Measurements from ENCODE around the gene CCDC77.
A peak's percentile ranks its signal among the peaks of the same experiment; 100 is the strongest.

The CCDC77 gene

GRCh38 chr12:459430-460258, 58.2 kb downstream of the CCDC77 start, which contains the start of gene B4GALNT3:
Gene B4GALNT3, plus strand, starts transcription at chr12:459939. Its CDS starts 438 bp downstream, at chr12:460377.
- H3K27ac ChIP-seq (ENCODE audit: insufficient read depth in 1 of 2, low read depth in 1 of 2, low read length in 2 of 2, poor library complexity in 1 of 2, severe bottlenecking in 2 of 2): no peak within 1 kb of the TSS

DNA sequence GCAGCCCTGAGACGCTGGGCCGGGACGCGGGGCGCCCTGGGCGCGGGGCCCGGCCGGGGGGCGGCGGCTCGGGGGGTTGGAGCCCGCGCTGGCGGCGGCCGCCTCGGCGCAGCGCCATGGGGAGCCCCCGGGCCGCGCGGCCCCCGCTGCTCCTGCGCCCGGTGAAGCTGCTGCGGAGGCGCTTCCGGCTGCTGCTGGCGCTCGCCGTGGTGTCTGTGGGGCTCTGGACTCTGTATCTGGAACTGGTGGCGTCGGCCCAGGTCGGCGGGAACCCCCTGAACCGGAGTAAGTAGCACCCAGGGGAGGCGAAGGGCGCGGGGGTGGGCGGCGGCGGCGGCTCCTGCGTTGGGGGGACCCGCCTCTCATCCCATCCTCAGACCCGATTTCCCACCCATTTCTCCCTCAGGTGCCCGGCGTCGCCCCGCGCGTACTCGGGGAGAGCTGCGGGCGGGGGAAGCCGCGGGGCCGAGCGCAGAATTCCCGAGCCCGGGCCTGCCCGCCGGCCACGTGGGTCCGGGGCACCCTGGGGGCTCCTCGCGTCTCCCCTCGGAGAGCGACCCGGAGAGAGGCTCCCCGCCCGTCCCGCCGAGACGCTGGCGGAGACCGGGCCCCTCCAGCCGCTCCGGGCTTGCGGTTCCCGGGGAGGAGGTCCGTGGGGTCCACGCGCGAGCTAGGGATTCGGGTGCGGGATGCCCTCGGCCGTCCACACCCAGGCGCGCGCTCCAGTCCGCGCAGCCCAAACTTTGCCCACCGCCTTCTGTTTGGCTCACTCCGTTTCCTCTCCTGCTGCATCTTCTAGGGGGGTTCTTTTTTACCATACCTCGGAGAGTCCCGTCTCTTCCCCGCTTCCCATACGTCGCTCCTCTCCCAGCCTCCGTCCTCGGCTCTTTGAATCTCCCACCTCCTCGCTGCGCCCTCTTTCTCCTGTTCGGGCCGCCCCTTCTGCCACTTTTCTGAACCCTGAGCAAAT, 59.1 kb downstream of the CCDC77 start:
- Histone ChIP-seq H3K36me3 (ENCODE audit: control insufficient read depth in 4 of 4, insufficient read depth in 4 of 4, low read length in 3 of 4) (no peaks in the 10 kb centered on the region), H3K4me1 (ENCODE audit: control extremely low read depth in 1 of 4, control insufficient read depth in 4 of 4, insufficient read depth in 4 of 4, low read length in 3 of 4) (peaks cover 0 to 14% (median 13%) of the 10 kb centered on the region in 4 experiments), H3K4me3 (ENCODE audit: control insufficient read depth in 1 of 7, extremely low read depth in 1 of 7, insufficient read depth in 4 of 7, low read depth in 2 of 7, low read length in 6 of 7) (peak overlapping the region in 6 of 7 experiments; percentile 23 to 68 (median 62)), H3K9me3 (ENCODE audit: control extremely low read depth in 1 of 5, control insufficient read depth in 4 of 5, insufficient read depth in 2 of 5, low read depth in 1 of 5, low read length in 4 of 5) (no peaks in the 10 kb centered on the region), H3K27ac (ENCODE audit: insufficient read depth in 1 of 2, low read depth in 1 of 2, low read length in 2 of 2, poor library complexity in 1 of 2, severe bottlenecking in 2 of 2) (no peak overlapping the region), H3K27me3 (replicated peaks in 2 of 5; ENCODE audit: control insufficient read depth in 4 of 5, insufficient read depth in 5 of 5, low read length in 4 of 5) (peaks cover 10 to 92% (median 37%) of the 10 kb centered on the region in 5 experiments)
- CTCF ChIA-PET: interaction anchor here (1.4 kb wide), 1 partner anchor 87 kb away, joined by 3 read pairs; no protein-coding TSS in a partner anchor
- 2% methylated on average over 89 of the region's 109 CpGs for WGBS (ENCODE audit: insufficient coverage)
- peak in 2 of 3 donors; percentile 50 to 53 for DNase-seq
- POLR2A ChIA-PET: no interaction called here

More at GRCh38 chr12:459430-460258, 58.2 kb downstream of the CCDC77 start, which contains the start of gene B4GALNT3:
- 4% methylated on average over 70 of the region's 82 CpGs for WGBS (ENCODE audit: insufficient coverage)
- CTCF ChIA-PET: no interaction called here
- H3K4me1 ChIP-seq (ENCODE audit: control extremely low read depth in 1 of 4, control insufficient read depth in 4 of 4, insufficient read depth in 4 of 4, low read length in 3 of 4): peaks cover 0 to 14% (median 13%) of the 10 kb centered on the region in 4 experiments
- peaks cover 8 to 85% (median 37%) of the 10 kb centered on the region in 5 experiments for H3K27me3 ChIP-seq (replicated peaks in 2 of 5; ENCODE audit: control insufficient read depth in 4 of 5, insufficient read depth in 5 of 5, low read length in 4 of 5)
- H3K36me3 ChIP-seq (ENCODE audit: control insufficient read depth in 4 of 4, insufficient read depth in 4 of 4, low read length in 3 of 4): no peaks in the 10 kb centered on the region
- peak within 1 kb of the TSS; percentile 5 to 68 (median 59) for H3K4me3 ChIP-seq (ENCODE audit: control insufficient read depth in 1 of 7, extremely low read depth in 1 of 7, insufficient read depth in 4 of 7, low read depth in 2 of 7, low read length in 6 of 7)
- H3K9me3 ChIP-seq (ENCODE audit: control extremely low read depth in 1 of 5, control insufficient read depth in 4 of 5, insufficient read depth in 2 of 5, low read depth in 1 of 5, low read length in 4 of 5): no peaks in the 10 kb centered on the region
- POLR2A ChIA-PET: no interaction called here
- peak in 2 of 3 donors; percentile 39 to 49 for DNase-seq

GRCh38 chr12:461425-461824, 60.0 kb downstream of the CCDC77 start:
- no peak for DNase-seq
- ChIA-PET CTCF (interaction anchor here (1.1 to 3.6 kb wide), 5 partner anchors 7 to 86 kb away, joined by 3 to 15 read pairs (median 4); no protein-coding TSS in a partner anchor), POLR2A (no interaction called here)
- Histone ChIP-seq H3K27me3 (replicated peaks in 2 of 5; ENCODE audit: control insufficient read depth in 4 of 5, insufficient read depth in 5 of 5, low read length in 4 of 5) (peaks cover 10 to 88% (median 37%) of the 10 kb centered on the region in 5 experiments), H3K27ac (ENCODE audit: insufficient read depth in 1 of 2, low read depth in 1 of 2, low read length in 2 of 2, poor library complexity in 1 of 2, severe bottlenecking in 2 of 2) (no peak overlapping the region), H3K9me3 (ENCODE audit: control extremely low read depth in 1 of 5, control insufficient read depth in 4 of 5, insufficient read depth in 2 of 5, low read depth in 1 of 5, low read length in 4 of 5) (no peaks in the 10 kb centered on the region), H3K36me3 (ENCODE audit: control insufficient read depth in 4 of 4, insufficient read depth in 4 of 4, low read length in 3 of 4) (no peaks in the 10 kb centered on the region), H3K4me1 (ENCODE audit: control extremely low read depth in 1 of 4, control insufficient read depth in 4 of 4, insufficient read depth in 4 of 4, low read length in 3 of 4) (peaks cover 0 to 14% (median 13%) of the 10 kb centered on the region in 4 experiments), H3K4me3 (ENCODE audit: control insufficient read depth in 1 of 7, extremely low read depth in 1 of 7, insufficient read depth in 4 of 7, low read depth in 2 of 7, low read length in 6 of 7) (no peak overlapping the region)
- WGBS (ENCODE audit: insufficient coverage): 82% methylated on average over 12 of the region's 13 CpGs

DNA sequence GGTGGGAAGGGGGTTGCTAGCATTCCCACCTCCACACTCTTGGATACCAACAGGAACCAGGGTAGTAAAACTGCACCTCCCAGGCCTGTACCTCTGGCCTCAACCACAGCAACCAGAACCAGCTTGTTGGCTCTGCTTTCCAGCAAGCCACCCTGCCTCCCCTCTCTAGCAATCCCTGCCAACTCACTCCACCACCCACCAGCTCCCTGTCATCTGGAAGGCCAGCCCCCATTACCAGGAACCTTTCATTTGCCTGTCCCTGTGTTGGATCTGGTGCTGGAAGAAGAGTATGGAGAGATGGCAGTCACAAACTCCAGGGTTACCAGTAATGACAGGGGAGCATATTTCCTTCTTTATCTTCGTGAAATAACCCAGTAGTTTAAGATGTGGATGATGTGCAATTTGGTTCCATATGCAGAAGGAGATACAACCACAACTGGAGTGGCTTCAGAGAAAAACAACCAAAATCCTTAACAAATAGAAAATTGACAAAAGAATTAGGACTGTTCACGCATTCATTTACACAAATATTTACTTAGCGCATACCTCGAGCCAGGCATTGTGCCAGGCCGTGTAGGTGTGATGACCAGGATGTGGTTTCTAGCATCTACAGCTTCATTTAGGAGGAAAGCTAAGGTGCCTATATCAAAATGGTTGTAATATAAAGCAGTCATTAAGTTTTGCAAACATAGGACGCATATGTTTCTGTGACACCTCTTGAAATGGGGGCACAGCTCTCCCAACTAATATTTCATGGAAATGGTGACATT, 61.7 kb downstream of the CCDC77 start:
- ChIA-PET POLR2A (no interaction called here), CTCF (interaction anchor here (0.8 to 3.6 kb wide), 7 partner anchors 9 to 351 kb away, joined by 3 to 15 read pairs (median 3); no protein-coding TSS in a partner anchor)
- Histone ChIP-seq H3K27ac (ENCODE audit: insufficient read depth in 1 of 2, low read depth in 1 of 2, low read length in 2 of 2, poor library complexity in 1 of 2, severe bottlenecking in 2 of 2) (no peak overlapping the region), H3K27me3 (replicated peaks in 2 of 5; ENCODE audit: control insufficient read depth in 4 of 5, insufficient read depth in 5 of 5, low read length in 4 of 5) (peaks cover 10 to 71% (median 24%) of the 10 kb centered on the region in 5 experiments), H3K36me3 (ENCODE audit: control insufficient read depth in 4 of 4, insufficient read depth in 4 of 4, low read length in 3 of 4) (no peaks in the 10 kb centered on the region), H3K4me3 (ENCODE audit: control insufficient read depth in 1 of 7, extremely low read depth in 1 of 7, insufficient read depth in 4 of 7, low read depth in 2 of 7, low read length in 6 of 7) (no peak overlapping the region), H3K4me1 (ENCODE audit: control extremely low read depth in 1 of 4, control insufficient read depth in 4 of 4, insufficient read depth in 4 of 4, low read length in 3 of 4) (peaks cover 0 to 14% (median 13%) of the 10 kb centered on the region in 4 experiments), H3K9me3 (ENCODE audit: control extremely low read depth in 1 of 5, control insufficient read depth in 4 of 5, insufficient read depth in 2 of 5, low read depth in 1 of 5, low read length in 4 of 5) (no peaks in the 10 kb centered on the region)
- no peak for DNase-seq
- 83% methylated on average over 5 of the region's 6 CpGs for WGBS (ENCODE audit: insufficient coverage)

GRCh38 chr12:464484-465267, 63.2 kb downstream of the CCDC77 start:
- Histone ChIP-seq H3K36me3 (ENCODE audit: control insufficient read depth in 4 of 4, insufficient read depth in 4 of 4, low read length in 3 of 4) (no peaks in the 10 kb centered on the region), H3K4me1 (ENCODE audit: control extremely low read depth in 1 of 4, control insufficient read depth in 4 of 4, insufficient read depth in 4 of 4, low read length in 3 of 4) (peaks cover 0 to 9% (median 6%) of the 10 kb centered on the region in 4 experiments), H3K9me3 (ENCODE audit: control extremely low read depth in 1 of 5, control insufficient read depth in 4 of 5, insufficient read depth in 2 of 5, low read depth in 1 of 5, low read length in 4 of 5) (no peaks in the 10 kb centered on the region), H3K27ac (ENCODE audit: insufficient read depth in 1 of 2, low read depth in 1 of 2, low read length in 2 of 2, poor library complexity in 1 of 2, severe bottlenecking in 2 of 2) (no peak overlapping the region), H3K4me3 (ENCODE audit: control insufficient read depth in 1 of 7, extremely low read depth in 1 of 7, insufficient read depth in 4 of 7, low read depth in 2 of 7, low read length in 6 of 7) (no peak overlapping the region), H3K27me3 (replicated peaks in 2 of 5; ENCODE audit: control insufficient read depth in 4 of 5, insufficient read depth in 5 of 5, low read length in 4 of 5) (peaks cover 8 to 55% (median 15%) of the 10 kb centered on the region in 5 experiments)
- CTCF ChIA-PET: interaction anchor here (0.6 to 3.6 kb wide), 3 partner anchors 11 to 100 kb away, joined by 3 to 15 read pairs (median 4); no protein-coding TSS in a partner anchor
- WGBS (ENCODE audit: insufficient coverage): 86% methylated on average over 15 of the region's 16 CpGs
- no peak for DNase-seq
- POLR2A ChIA-PET: no interaction called here

GRCh38 chr12:466039-466438, 64.6 kb downstream of the CCDC77 start:
- DNase-seq: no peak
- CTCF ChIA-PET: no interaction called here
- WGBS (ENCODE audit: insufficient coverage): 93% methylated on average over 5 of the region's 8 CpGs

More at GRCh38 chr12:466039-466438, 64.6 kb downstream of the CCDC77 start:
- H3K36me3 ChIP-seq (ENCODE audit: control insufficient read depth in 4 of 4, insufficient read depth in 4 of 4, low read length in 3 of 4): no peaks in the 10 kb centered on the region
- H3K9me3 ChIP-seq (ENCODE audit: control extremely low read depth in 1 of 5, control insufficient read depth in 4 of 5, insufficient read depth in 2 of 5, low read depth in 1 of 5, low read length in 4 of 5): no peaks in the 10 kb centered on the region
- no peaks in the 10 kb centered on the region for H3K4me1 ChIP-seq (ENCODE audit: control extremely low read depth in 1 of 4, control insufficient read depth in 4 of 4, insufficient read depth in 4 of 4, low read length in 3 of 4)
- POLR2A ChIA-PET: no interaction called here
- peaks cover 8 to 50% (median 18%) of the 10 kb centered on the region in 5 experiments for H3K27me3 ChIP-seq (replicated peaks in 2 of 5; ENCODE audit: control insufficient read depth in 4 of 5, insufficient read depth in 5 of 5, low read length in 4 of 5)
- no peak overlapping the region for H3K4me3 ChIP-seq (ENCODE audit: control insufficient read depth in 1 of 7, extremely low read depth in 1 of 7, insufficient read depth in 4 of 7, low read depth in 2 of 7, low read length in 6 of 7)
- no peak overlapping the region for H3K27ac ChIP-seq (ENCODE audit: insufficient read depth in 1 of 2, low read depth in 1 of 2, low read length in 2 of 2, poor library complexity in 1 of 2, severe bottlenecking in 2 of 2)

Measured in common myeloid progenitor, CD34-positive (primary cell).